SK-N-MC (cell line): Measurements from ENCODE around the gene C2orf49.

Experiments used
- EZH2 ChIP-seq: fragments of 200-600 bp; sonication (generic); IDR thresholded peaks from one replicate; pipeline ENCODE4 v1.6.1; 2017; ENCODE audit warnings: antibody characterized with exemption
- POLR2AphosphoS5 ChIP-seq: IDR thresholded peaks from 2 replicates; pipeline ENCODE4 v1.6.1; 2012; ENCODE audit warnings: mild to moderate bottlenecking, low read depth, low read length, borderline replicate concordance

DNA sequence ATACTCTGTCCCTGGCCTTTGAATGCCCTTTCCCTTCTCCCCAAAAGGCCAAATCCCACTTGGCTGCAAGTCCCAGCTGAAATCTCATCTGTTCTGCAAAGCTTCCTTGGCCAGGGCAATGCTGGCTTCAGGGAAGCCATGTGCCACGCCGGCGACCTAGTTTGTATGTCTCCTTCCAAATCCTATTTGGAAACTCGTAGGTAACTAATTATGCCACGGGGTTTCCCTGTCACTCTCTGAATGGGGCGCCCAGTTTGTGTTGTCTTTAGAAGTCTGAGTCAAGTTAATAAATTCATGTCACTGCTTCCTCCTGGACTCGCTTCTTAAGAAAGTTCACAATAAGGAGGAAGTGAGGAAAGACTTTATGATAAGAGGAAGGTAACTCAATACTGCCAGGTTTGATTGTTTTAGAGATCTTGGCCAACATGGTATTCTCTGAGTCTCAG, 42.4 kb downstream of the C2orf49 start:
- TF ChIP-seq POLR2AphosphoS5: no peak
- no peak for TF ChIP-seq EZH2
